IPS DF 19.7 (cell line): ENCODE data around the gene MAST2.

Experiments used
- DNase-seq: peaks from one replicate; pipeline ENCODE4 v3.0.0-alpha.2; 2013; ENCODE audit warnings: low read depth, low spot score

Gene MAST2

DNA sequence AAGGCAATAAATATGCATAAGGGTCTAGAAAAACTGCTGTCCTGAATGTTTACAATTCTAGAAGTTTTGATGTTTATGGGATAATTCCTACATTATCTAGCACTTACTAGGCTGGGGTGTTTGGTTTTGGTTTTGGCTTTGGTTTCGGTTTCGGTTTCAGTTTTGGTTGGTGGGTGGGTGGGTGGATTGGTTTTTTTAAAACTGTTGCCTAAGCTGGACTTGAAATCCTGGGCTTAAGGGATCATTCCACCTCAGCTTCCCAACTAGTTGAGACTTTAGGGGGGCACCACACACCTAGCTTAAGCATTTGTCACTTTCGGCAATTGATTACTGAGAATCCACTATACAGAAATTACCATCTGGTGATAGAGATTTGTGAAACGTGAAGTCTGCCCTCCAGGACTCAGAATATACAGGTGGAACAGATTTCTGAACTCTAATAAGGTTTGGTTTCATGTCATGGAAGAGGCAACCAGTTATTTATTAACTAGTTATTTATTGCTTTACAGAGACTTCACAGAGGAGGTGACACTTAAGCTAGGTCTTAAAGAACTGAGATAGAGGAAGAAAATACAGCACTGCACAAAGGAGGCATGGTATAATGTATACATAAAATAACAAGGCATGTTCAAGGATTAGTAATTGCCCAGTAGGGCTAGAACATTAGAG, 259.4 kb downstream of the MAST2 start:
- DNase-seq, result no peak

DNA sequence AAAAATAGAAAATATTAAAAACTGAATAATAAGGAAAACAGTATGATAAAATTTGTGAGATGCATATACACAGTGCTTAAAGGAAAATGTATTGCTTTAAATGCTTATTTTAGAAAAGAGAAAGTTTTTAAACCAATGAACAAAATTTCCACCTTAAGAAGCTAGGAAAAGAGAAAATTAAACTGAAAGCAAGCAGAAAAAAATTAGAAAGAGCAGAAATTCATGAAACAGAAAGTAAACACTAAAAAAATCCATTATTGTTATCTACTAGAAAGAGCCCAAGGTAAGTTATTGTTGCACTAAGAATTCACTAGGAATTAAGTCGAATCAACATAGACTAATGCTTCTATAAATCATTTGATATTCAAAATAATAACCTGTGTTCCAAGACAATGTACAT, 261.3 kb downstream of the MAST2 start:
- DNase-seq, result no peak

DNA sequence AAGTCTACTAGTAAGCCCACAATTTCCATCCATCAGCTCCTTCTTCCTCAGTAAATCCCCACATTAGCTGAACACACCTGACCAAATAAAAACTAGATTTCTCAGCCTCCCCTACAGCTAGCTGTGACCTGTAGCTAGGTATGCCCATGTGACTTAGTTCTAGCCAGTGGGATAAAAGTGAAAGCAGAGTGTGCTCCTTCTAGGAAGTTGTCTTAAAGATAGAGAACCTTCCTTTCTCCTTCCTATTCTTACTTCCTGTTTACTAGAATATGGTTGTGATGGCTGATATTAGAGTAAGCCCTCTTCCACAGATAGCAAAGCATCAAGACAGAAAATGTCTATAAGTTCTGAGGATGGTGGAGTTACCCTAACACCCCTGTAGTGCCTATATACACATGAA, 262.0 kb downstream of the MAST2 start:
- DNase-seq, result no peak

DNA sequence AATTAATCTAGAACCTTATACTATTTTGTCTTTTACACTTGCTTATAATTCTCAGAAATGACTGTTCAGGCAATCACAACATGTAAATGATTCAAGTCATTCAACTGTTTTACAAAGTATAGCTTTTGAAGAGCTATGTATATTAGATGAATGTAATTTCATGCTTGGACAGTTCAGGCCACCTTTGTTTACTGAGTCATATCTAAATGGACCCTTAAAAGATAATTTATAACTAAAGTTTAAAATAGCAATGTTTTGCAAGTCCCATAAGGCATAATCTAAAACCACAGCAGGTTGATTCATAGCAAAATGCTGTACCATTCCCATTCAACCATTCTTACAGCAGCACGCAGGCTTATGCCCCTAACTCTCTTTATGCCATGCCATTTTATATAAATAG, 264.2 kb downstream of the MAST2 start:
- DNase-seq, result no peak

DNA sequence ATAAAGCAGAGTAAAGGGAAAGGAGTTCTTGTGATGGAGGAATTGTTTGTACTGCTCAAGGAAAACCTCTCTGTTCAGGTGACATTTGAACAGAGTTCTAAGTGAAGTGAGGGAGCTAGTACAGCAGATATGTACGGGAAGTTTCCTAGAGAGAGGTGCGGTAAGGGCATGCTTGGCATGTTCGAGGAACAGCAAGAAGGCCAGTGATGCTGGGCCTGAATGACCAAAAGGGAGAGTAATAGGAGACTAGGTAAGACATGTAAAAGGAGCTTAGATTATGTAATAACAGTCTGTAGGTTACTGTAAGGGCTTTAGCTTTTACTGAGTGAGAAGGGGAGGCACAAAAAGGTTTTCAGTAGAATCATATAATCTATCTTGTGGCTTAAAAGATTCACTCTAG, 265.1 kb downstream of the MAST2 start:
- no peak for DNase-seq

DNA sequence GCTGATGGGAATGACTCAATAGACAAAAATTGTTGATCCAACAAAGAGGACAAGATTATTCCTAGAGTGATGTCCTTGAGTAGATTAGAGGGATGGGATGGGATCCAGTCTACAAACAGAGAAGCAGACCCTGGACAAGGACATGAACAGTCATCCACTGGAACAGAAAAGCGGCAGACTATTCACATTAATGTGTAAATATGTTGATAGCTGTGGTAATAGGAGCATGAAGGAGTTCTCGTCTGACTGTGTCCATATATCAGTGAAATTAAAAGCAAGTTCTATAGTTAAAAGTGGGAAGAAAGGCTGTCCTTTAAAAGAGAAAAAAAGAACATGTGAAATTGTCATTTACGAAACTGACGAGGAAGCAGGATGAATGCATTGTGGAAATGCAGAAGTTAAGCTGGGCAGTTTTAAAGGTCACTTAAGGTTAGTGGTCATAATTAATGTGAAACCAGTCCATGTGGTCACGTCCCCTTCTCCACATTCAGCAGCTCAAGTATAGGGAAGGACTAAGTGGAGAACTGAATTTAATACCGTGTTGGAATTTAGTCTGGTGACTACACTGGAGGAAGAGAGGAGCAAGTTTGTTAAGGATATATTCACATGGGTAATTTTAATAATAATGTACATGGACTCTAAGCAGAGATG, 266.9 kb downstream of the MAST2 start:
- DNase-seq, result no peak

DNA sequence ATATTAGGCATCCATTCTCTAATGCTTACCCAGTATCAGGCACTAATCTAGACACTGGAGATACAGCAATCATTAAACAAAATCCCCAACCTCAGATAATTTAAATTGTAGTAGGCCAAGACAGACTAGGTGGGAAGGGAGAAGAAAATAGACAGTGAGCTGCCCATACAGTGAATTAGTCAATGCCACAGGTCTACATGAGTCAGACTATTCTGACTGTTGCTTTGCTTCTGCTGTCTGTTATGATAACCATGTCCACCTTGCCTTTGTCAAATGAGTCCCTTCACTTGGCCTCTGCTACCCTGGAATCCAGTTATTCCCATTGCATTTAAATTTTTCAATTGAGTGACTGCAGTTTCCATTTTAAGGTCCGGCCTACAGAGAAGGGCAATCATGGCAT, 269.6 kb downstream of the MAST2 start:
- DNase-seq, result no peak

DNA sequence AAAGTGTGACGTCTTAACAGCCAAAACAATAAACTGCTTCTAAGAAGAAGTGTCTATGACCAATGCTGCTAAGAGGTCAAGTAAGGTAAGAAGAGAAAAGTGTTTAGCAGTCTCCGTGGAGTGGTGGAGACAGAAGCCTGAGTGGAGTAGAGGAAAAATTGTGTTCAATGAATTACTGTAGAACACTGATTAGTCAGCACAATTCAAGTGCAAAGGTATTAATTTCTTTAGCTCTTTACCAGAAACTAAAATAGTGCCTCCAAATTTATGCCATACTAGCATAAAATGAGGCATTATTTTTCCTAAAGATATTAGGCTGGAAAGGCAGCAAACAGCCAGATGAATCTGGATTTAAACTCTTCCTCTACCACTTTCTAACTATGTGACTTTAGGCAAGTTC, 272.9 kb downstream of the MAST2 start:
- DNase-seq, result no peak

DNA sequence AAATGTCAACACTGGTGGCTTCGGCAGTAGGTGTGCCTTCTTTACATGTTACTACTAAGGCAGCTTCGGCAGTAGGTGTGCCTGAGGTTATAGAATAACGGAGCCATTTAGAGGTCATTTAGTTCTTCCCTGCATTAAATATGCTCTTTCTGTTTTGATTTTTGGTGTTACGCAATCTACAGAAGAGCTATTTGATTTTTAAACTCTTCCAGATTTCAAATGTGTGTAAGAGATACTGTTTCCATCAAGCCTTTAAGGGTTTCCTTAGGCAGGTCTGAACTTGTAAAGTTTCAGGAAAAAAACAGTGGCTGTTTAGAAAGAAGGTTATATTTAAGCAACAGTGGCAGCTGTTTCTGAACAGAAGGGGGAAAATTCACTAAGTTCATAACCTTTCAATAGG, 274.2 kb downstream of the MAST2 start:
- DNase-seq, result no peak

DNA sequence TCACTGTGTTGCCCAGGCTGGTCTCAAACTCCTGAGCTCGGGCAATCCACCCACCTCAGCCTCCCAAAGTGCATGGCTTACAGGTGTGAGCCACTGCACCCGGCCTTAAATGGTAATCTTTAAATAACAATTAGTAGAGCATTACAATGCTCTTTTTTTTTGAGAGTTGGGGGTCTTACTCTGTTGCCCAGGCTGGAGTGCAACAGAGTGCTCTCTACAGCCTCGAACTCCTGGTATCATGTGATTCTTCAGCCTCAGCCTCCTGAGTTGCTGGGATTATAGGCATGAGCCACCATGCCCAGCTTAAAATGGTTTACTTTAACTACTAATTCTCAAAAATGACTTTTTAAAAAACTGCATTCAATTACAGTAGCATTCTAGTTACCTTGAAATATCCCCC, 276.8 kb downstream of the MAST2 start:
- DNase-seq, result no peak

DNA sequence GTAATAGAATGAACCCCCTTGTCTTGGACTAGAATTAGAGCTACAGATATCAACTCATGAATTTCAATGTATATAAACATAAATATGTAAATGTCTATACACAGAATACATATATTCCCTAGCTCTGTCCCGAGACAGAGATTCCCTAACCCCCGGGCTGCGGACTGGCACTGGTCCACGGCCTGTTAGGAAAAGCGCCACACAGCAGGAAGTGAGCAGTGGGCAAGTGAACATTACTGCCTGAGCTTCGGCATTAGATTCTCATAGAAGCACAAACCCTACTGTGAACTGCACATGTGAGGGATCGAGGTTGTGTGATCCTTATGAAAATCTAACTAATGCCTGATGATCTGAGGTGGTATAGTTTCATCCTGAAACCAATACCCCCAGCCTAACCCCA, 277.8 kb downstream of the MAST2 start:
- no peak for DNase-seq

DNA sequence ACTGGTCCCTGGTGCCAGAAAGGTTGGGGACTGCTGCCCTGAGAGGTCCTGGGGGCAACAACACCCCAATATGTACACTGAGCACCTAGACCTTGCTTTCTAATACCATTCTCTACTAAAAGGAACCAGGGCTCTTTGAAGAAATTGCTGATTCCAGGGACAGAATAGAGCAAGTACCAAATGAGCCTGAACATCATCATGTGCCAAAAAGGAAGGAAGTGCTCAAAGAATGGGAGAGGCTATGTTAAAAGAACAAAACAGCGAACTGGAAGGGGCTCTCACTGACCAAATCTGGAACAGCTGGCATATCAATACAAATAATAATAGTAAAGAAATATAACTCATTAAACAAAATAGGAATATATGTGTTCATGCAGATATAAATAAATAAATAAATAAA, 278.2 kb downstream of the MAST2 start:
- no peak for DNase-seq

DNA sequence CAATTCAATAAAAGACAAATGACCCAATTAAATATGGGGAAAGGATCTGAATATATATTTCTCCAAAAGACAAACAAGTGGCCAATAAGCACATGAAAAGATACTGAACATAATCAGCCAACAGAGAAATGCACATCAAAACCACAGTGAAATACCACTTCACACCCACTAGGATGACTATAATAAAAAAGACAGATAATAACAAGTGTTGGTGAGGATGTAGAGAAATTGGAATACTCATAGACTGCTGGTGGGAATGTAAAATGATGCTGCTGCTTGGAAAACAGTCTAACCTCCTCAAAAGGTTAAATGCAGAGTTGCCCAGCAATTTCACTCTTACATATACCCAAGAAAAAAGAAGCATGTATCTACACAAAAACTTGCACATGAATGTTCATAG, 280.2 kb downstream of the MAST2 start:
- no peak for DNase-seq

DNA sequence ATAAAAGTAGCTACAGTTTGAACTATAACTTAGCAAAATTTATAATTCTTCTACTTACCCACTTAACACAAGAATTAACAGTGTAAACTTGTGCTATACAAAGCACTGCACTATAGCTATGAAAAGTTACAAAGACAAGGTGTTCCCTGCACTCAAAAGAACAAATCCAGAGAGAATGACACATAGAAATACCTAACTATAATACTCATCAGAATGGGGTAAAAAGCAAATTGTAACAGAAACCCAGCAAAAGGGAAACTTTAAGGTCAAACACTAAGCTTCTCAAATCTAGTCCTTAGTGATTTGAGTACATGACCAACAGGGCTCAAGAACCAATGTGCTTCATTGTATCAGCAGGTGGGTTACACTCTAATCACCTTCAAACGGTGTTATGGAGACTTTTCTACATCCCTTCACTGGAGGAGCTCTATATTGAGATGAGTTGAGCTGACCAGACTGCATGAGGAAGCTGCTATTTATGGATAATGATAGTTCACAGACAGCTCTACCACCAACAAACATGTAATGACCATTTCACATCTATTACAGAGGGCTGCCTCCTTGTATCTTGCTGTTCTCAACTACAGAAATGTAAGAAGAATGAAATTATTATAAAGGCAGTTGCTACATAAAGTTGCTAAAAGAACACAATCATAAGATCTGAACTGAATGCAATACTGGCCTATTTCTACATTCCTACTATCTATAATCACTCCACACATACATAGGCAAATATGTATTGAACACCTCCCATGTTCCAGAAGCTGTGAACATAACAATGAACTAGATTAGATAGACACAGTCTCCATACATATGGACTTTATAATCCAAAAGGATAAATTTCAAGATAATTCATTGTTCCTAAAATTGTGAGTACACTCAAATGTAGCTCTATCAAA, 281.4 kb downstream of the MAST2 start:
- DNase-seq, result no peak
